Measurements from ENCODE around the gene SP6. TPM values are rescaled to one million over a fixed set of nuclear protein-coding genes. Genes with fewer than 3 reads are reported as not detected.

SP6 gene
- total RNA-seq, 1 donor from 2014 or later: 0.05 TPM

DNA sequence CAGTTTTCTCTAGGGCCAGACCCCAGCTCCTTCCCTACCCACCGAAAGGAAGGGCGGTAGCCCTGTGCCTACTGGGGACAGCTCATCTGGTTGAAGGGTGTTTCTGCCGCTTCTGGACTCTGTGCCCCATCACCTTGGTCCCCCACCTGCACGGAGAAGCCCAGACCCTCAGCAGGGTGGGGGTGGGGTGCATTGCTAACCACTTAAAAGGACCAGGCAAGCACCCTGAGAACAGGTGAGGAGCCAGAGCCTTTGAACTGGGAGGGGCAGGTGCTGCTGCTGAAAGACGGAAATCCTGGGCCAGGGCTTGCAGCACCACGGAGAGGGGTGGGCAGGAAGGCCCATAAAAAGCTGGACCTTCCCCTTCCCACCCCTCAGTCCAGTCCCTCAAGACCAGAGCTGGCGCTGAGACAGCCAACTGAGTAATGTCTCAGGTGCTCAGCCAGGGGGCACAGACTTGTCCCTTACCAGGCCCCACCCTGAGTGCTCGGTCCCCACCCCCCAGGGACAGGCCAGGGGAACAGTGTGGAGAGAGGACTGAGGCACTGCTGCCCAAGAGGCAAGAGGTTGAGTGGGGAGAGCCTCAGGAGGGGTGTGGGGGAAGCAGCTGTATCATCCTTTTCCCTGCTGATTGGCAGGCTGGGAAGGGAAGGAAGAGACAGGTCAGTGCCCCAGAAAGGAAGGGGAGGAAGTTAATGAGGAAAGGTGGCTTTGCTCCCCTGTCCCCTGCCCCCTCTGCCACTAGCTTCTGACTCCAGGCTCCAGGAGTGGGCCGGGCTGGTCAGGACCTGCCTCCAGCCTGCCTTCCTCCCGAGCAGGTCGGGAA, 34.2 kb upstream of the SP6 start:
- DNase-seq: no peak
- Mint-ChIP-seq H3K27ac (no peak overlapping the region), H3K9me3 (no peaks in the 10 kb centered on the region), H3K27me3 (peaks cover 5% of the 10 kb centered on the region), H3K36me3 (ENCODE audit: low read depth) (no peaks in the 10 kb centered on the region), H3K4me1 (peaks cover 8% of the 10 kb centered on the region), H3K4me3 (no peak overlapping the region)
- intact Hi-C loops (cut with micrococcal nuclease): no loop called here

DNA sequence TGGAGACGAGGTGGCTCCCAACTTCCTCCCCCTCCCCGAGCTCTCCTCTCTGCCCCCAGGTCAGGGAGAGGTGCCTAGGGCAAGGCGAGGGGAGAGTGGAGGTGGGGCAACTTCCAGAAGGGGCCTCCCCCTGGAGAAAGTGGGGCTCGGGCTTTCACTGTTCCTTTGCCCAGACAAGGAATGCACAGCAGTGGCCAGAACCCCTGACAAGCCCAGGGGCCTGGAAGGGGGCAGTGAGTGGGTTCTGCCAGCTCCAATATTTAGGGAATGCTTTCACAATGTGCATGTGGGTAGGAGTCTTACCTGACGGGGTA, 33.4 kb upstream of the SP6 start:
- Mint-ChIP-seq H3K4me3 (no peak overlapping the region), H3K27me3 (peaks cover 7% of the 10 kb centered on the region), H3K27ac (no peak overlapping the region), H3K9me3 (no peaks in the 10 kb centered on the region), H3K36me3 (ENCODE audit: low read depth) (no peaks in the 10 kb centered on the region), H3K4me1 (peaks cover 8% of the 10 kb centered on the region)
- intact Hi-C loops (cut with micrococcal nuclease): no loop called here
- DNase-seq: no peak

DNA sequence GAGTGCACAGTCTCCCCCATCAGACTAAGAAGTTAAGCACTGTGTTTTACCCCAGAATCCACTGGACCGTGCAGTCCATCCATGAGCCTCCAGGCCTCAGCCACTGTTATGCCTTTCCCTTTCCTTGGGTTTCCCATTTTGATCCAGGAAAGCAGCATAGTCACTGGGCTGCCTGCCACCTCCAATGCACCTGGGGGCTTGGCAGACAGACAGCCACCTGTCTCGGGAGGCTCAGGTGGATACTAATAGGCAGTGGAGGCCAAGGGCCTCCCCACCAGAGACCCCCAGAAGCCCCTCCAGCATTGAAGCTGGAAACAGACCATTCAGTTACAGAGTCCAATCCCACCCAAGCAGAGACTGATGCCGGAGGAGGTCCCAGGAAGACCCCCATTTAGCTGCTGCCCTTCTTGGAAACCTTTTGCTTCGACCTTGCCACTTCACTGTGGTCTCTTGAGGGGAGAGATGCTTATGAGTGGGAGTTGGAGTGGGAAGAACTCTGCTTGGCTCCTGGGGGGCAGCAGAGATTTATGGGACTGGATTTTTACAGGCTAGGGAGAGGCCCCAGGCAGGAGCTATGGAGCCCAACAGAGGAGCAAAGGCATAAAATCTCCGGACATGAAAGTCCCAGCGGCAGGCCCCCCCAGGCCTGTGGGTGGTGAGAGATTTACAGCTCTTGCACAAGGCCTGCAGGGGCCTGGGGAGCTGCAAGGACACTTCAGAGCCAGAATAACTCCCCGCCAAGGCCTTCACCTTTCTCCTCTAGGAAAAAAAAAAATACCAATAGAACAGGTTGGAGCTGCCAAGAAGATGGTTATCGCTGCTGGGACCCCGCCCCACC, 32.8 kb upstream of the SP6 start:
- intact Hi-C loops (cut with micrococcal nuclease): no loop called here
- H3K9me3 Mint-ChIP-seq: no peaks in the 10 kb centered on the region
- H3K36me3 Mint-ChIP-seq (ENCODE audit: low read depth): no peaks in the 10 kb centered on the region

DNA sequence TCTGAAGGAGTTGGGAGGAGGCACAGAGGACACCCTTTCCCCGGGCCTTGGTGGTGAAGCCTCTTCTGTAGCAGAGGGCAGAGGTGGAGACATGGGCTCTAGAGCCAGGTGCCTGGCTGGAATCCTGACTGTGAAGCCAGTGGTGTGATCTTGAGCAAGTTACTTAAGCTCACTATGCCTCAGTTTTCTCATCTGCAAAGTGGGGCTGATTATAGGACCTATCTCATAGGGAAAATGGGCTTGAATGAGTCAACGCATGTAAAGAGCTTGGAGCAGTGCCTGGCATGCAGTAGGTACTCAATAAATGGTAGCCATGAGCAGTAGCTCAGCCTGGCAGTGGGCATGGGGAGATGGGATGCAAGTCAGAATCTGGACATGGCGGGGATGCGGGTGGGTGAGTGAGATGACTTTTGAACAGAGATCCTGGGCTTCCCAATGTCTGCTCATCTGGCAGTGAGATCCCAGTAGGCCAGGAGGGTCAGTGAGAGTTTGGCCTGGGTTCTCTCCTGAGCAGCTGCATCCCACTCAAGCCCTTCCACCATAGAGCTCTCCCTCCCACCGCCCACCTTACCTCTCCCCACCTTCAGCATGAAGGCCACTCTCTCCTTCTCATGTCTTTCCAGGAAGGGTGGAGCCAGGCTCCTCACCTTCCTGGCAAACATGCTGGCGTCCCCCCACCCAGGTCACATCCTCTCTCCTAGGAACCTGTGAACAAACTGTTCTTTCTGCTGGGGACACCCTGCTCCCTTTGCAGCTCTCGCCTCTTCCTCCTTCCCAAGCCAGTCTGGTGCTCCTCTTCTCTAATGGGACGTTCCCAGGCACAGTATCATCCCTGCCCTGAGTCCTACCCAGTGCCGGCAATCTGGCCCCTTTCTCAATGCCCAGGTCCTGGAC, 32.0 kb upstream of the SP6 start:
- Mint-ChIP-seq H3K36me3 (ENCODE audit: low read depth) (no peaks in the 10 kb centered on the region), H3K4me1 (peaks cover 11% of the 10 kb centered on the region), H3K4me3 (no peak overlapping the region), H3K27me3 (peaks cover 14% of the 10 kb centered on the region), H3K27ac (no peak overlapping the region), H3K9me3 (no peaks in the 10 kb centered on the region)
- intact Hi-C loops (cut with micrococcal nuclease): no loop called here
- no peak for DNase-seq

More for the DNA sequence above, 32.8 kb upstream of the SP6 start:
- Mint-ChIP-seq H3K27ac (no peak overlapping the region), H3K4me1 (peaks cover 11% of the 10 kb centered on the region), H3K4me3 (no peak overlapping the region), H3K27me3 (peaks cover 10% of the 10 kb centered on the region)
- DNase-seq: no peak

DNA sequence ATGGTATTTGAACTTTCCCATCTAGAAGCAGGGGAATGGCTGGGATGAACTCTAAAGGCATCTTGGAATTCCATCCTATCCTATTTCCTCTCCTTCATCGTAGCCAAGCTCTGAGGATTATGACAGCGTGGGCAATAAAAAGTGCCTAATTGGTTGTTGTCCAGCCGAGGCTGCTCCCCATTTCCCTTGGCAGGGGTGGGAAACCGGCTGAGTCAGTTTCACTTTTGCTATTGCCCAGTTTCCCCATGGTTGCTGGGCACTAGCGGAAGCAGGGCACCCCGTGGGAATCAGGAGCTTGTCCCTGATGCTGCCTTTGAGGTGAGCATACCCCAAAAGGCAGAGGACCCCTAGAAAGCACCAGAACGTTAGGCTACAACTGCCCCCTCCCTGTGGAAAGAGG, 31.3 kb upstream of the SP6 start:
- Mint-ChIP-seq H3K4me3 (no peak overlapping the region), H3K4me1 (peaks cover 11% of the 10 kb centered on the region), H3K27me3 (peaks cover 17% of the 10 kb centered on the region), H3K36me3 (ENCODE audit: low read depth) (no peaks in the 10 kb centered on the region), H3K27ac (no peak overlapping the region), H3K9me3 (no peaks in the 10 kb centered on the region)
- intact Hi-C loops (cut with micrococcal nuclease): no loop called here
- DNase-seq: no peak

DNA sequence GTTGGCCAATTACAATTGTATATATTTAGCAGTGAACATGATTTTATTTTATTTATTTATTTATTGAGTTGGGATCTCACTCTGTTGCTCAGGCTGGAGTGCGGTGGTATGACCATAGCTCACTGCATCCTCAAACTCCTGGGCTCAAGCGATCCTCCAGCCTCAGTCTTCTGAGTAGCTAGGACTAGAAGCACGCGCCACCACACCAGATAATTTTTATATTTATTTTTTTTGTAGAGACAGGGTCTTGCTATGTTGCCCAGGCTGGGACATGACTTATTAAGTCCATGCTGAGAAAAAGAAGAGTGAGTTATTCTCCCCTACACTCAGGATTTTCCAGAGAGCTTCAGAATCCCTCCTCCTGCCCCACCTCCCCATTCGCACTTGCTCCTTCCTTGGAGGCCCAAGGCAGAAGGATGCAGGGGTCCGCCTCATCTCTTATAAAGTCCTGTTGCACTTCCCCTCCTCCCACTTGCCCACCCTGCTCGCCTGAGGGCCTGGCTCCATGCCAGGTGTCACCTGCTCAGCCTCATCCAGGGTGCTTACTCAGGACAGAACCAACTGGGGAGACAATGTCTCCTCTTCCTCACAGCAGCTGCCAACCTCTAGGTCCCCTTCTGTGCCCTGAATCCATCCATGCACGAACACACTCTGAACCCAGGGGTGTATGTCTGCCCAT, 29.0 kb upstream of the SP6 start:
- no peak for DNase-seq
- Mint-ChIP-seq H3K27me3 (peaks cover 26% of the 10 kb centered on the region), H3K36me3 (ENCODE audit: low read depth) (no peaks in the 10 kb centered on the region), H3K4me1 (peaks cover 11% of the 10 kb centered on the region), H3K9me3 (no peaks in the 10 kb centered on the region), H3K27ac (no peak overlapping the region), H3K4me3 (no peak overlapping the region)
- intact Hi-C loops (cut with micrococcal nuclease): no loop called here

DNA sequence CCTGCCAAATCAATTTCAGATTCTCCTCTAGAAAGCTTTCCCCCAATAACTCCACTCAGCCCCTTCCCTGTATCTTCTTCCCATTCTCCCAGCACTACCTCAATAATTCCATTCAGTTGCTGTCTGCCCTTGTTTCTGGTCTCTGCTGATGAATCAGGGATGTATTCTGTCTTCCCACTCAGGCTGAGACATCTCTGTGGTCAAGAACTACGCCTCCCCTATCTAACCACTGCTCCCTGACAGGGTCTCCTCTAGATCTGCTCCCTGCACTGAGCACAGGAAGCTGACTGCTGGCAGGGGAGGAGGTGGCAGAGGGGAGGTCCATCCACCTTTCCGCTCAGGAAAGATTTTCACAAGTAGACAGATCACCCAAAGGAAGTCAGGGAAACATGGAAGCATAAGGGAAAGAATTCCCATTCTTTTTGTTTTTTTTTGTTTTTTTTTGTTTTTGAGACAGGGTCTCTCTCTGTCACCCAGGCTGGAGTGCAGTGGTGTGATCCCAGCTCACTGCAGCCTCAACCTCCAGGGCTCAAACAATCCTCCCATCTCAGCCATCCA, 28.1 kb upstream of the SP6 start:
- Mint-ChIP-seq H3K36me3 (ENCODE audit: low read depth) (no peaks in the 10 kb centered on the region), H3K27me3 (peaks cover 34% of the 10 kb centered on the region), H3K9me3 (no peaks in the 10 kb centered on the region), H3K4me1 (peaks cover 8% of the 10 kb centered on the region), H3K27ac (no peak overlapping the region), H3K4me3 (no peak overlapping the region)
- DNase-seq: no peak
- intact Hi-C loops (cut with micrococcal nuclease): no loop called here

DNA sequence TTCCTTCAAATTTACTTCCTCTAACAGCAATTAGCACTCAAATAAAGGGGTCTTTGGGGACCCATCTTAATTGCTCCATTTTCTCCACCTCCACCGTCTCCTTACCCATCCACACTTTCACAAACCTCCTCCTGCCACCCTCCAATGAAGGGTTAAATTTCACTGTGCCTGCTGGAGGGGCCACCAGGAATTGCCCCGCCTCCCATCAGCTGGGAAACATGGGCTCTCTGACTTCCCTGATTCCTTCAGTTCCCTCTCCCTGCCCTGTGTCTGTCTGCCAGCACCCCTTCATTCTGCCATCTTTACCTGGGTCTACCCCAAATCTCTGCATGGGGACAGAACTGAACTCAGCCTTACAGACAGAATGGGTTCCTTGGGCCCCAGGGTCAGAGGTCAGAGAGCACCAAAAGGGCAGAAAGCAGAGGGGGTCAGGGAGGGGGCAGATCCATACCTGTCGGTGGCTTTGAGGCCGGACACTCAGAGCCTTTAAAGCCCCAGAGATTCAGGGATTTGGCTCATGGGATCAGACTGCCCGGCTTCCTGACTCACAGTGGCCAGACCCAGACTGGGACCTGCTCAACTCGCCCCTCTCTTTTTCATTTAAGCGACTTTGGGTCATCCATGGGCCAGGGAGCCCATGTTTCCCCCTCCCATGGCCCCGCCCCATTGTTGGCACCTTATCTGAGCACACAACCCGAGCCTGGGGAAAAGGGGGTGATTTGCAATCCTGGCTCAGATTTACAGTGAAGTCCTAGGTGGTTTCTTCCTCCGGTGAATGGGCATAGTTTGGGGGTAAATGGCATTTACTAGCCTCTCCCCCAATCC, 27.5 kb upstream of the SP6 start:
- peaks cover 10% of the 10 kb centered on the region for H3K4me1 Mint-ChIP-seq
- intact Hi-C loops (cut with micrococcal nuclease): no loop called here
- DNase-seq: no peak
- H3K36me3 Mint-ChIP-seq (ENCODE audit: low read depth): no peaks in the 10 kb centered on the region
- no peak overlapping the region for H3K27ac Mint-ChIP-seq
- peaks cover 41% of the 10 kb centered on the region for H3K27me3 Mint-ChIP-seq
- H3K9me3 Mint-ChIP-seq: no peaks in the 10 kb centered on the region
- H3K4me3 Mint-ChIP-seq: no peak overlapping the region

DNA sequence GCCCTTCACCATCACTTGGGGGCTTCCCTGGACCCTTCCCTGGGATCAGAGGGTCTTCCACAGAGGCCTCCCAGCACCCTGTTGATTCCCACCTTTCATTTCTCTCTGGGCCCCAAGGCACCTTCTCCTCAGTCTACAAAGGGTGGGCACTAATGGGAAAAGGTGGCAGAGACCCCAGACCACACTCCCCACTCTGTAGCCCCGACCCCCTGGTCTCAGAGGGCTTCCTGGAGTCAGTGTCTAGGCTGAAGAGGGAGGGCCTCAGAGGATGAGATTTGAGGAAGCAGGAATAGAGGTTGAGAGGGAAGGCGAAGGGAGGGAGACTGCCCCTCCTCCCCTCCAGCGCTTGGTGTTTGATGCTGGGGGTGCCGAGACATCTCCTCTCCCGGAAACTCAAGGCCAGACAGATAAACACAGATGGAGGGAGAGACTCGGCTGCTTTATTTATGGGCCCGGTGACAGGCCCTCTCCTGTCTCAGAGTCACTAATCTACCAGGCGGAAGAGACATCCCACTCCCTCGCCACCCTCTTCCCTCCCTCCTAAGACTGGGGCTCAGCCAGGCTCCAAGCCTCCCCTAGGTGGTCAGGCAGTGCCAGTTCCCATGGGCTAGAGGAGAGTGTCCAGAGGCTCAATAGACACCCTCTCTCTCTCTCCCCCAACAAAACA, 26.5 kb upstream of the SP6 start:
- Mint-ChIP-seq H3K9me3 (no peaks in the 10 kb centered on the region), H3K27me3 (peaks cover 46% of the 10 kb centered on the region)

DNA sequence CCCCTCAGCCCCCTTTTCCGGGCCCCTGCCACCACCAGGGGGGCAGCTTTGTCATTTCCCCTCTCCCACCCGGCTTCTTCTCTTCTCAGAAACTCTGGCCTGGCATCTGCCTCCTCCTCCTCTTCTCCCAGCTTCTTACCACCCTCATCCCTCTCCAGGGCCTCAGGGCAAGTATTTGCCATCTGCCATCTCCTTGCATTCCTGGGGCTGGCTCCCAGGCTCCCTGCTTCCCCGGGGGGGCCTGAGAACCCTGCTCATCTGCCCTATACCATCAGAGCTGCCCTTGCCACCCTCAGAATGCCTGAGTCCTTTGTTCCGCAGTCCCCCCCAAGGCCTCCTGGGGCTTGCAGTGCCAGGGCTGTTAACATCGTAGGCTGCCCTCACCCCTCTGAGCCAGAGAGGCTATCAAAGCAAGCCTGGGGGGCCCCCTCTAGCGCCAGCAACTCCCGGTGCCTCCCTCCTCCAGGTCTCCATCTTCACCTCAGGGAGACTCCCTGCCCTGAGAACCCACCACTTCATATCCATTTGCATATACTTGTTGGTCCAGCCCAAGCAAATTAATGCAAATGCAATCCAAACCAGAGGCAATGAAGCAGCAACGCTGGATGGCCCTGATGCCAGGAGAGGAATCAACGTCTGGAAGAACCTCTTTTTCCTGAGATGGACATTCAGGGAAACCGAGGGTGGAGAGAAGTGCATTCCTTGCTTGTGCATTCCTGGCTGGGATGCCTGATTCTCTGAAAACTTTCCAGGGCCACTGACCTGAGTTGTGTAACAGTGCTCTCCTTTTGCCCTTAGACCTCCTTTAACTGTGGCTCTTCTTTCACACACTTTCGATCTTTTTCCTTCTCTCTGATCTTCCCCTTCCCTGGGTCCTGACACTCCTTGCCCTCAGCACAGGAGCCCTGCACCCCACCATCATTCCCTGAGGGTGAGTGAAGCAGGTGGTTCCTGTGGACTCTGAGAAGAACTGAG, 24.3 kb upstream of the SP6 start:
- intact Hi-C loops (cut with micrococcal nuclease): no loop called here
- Mint-ChIP-seq H3K4me3 (no peak overlapping the region), H3K27me3 (peaks cover 59% of the 10 kb centered on the region), H3K4me1 (peaks cover 6% of the 10 kb centered on the region), H3K27ac (no peak overlapping the region), H3K9me3 (no peaks in the 10 kb centered on the region), H3K36me3 (ENCODE audit: low read depth) (no peaks in the 10 kb centered on the region)
- DNase-seq: no peak

More for the DNA sequence above, 26.5 kb upstream of the SP6 start:
- intact Hi-C loops (cut with micrococcal nuclease): no loop called here
- Mint-ChIP-seq H3K4me1 (peaks cover 6% of the 10 kb centered on the region), H3K4me3 (no peak overlapping the region), H3K36me3 (ENCODE audit: low read depth) (no peaks in the 10 kb centered on the region), H3K27ac (no peak overlapping the region)
- no peak for DNase-seq

DNA sequence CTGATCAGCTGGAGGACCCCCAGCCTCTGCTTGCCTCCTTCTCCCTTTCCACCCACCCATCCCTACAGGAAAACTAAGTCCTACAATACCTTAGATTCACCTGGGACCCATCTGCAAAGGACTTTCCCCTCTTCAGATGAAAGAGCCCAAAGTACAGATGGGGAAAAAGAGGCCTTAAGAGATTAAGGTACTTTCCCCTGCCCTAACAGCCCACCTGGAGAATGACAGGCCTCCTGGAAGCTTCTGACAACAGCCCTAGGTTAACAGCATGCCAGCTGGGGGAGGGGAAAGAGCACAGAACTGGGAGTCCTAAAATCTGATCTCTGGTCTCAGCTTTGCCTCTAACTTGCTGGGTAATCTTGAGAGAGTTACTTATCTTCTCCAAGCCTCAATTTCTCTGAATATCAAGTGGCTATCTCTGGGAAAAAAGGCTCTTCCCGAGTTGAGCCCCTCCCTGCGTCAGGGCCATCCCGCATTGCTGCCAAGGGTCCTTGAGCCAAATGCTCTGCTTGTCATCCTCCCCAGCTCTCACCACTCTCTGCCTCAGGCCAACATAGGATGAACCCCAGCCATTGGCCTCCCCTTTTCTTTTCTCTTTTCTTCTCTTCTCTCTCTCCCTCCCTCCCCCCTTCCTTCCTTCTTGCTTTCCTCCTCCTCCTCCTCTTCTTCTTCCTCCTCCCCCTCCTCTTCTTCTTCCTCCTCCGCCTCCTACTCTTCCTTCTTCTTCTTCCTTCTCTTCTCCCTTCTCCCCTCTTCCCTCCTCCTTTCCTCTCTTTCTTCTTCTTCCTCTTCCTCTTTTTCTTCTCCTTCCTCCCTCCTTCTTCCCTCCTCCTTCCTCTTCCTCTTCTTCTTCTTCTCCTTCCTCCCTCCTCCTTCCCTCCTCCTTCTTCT, 22.5 kb upstream of the SP6 start:
- H3K4me1 Mint-ChIP-seq: peaks cover 2% of the 10 kb centered on the region

More for the DNA sequence above, 22.5 kb upstream of the SP6 start:
- Mint-ChIP-seq H3K36me3 (ENCODE audit: low read depth) (no peaks in the 10 kb centered on the region), H3K27me3 (peaks cover 65% of the 10 kb centered on the region), H3K9me3 (no peaks in the 10 kb centered on the region), H3K4me3 (no peak overlapping the region), H3K27ac (no peak overlapping the region)
- DNase-seq: no peak
- intact Hi-C loops (cut with micrococcal nuclease): no loop called here
